Measurements from ENCODE around the gene RABL6.
"Not testable (repeated sequence)": the region's sequence is repeated elsewhere in the genome, so short reads cannot be mapped to it uniquely, and the experiment has no call there.

RABL6 gene

GRCh38 chr9:136823136-136824046 is 15.6 kb downstream of the RABL6 start:
- no peak for DNase-seq

GRCh38 chr9:136824496-136825225 is 16.9 kb downstream of the RABL6 start:
- DNase-seq: no peak

GRCh38 chr9:136825295-136826187 is 17.8 kb downstream of the RABL6 start:
- no peak for DNase-seq

- DNase-seq: no peak
Observed at GRCh38 chr9:136826188-136826541, 18.4 kb downstream of the RABL6 start.

- no peak for DNase-seq
Observed at GRCh38 chr9:136826703-136827582, 19.2 kb downstream of the RABL6 start.

- no peak for DNase-seq
Observed at GRCh38 chr9:136827794-136828473, 20.2 kb downstream of the RABL6 start.

- no peak for DNase-seq
Observed at GRCh38 chr9:136828474-136829140, 20.9 kb downstream of the RABL6 start.

- no peak for DNase-seq
Observed at GRCh38 chr9:136829412-136829811, 21.7 kb downstream of the RABL6 start.

GRCh38 chr9:136829981-136830885 is 22.5 kb downstream of the RABL6 start:
- no peak for DNase-seq

- DNase-seq: no peak
Observed at GRCh38 chr9:136831002-136831719, 23.4 kb downstream of the RABL6 start.

- DNase-seq: no peak
Observed at GRCh38 chr9:136831720-136832104, 24.0 kb downstream of the RABL6 start.

GRCh38 chr9:136832581-136832980 is 24.8 kb downstream of the RABL6 start:
- DNase-seq: no peak

GRCh38 chr9:136833381-136834048 is 25.8 kb downstream of the RABL6 start:
- DNase-seq: not testable (repeated sequence)

GRCh38 chr9:136835162-136835931 is 27.6 kb downstream of the RABL6 start:
- no peak for DNase-seq

GRCh38 chr9:136835932-136836904 is 28.5 kb downstream of the RABL6 start:
- no peak for DNase-seq

GRCh38 chr9:136837146-136837855 is 29.6 kb downstream of the RABL6 start:
- DNase-seq: no peak
